Astrocyte of the spinal cord (primary cell): ENCODE results near the gene RIOK3.

Source experiments
- DNase-seq: peaks from one replicate; pipeline ENCODE4 v3.0.0; 2011; ENCODE audit warnings: low read depth, low spot score
- H3K4me3 ChIP-seq: 2 replicates; pipeline ENCODE4 v1.5.1; 2011; ENCODE audit warnings: low read depth, mild to moderate bottlenecking, low read length, moderate library complexity
- in situ Hi-C: cut with HindIII; loops from 2 replicates; pipeline ENCODE4 v1.10.0; 2017; ENCODE audit warnings: low sequenced_read_pairs
- TF ChIP-seq, protein P1 (sequence below): IDR thresholded peaks from 2 replicates; pipeline ENCODE4 v1.5.1; 2012; ENCODE audit warnings: low read depth, mild to moderate bottlenecking, low read length, inconsistent platforms

RIOK3 gene, protein sequence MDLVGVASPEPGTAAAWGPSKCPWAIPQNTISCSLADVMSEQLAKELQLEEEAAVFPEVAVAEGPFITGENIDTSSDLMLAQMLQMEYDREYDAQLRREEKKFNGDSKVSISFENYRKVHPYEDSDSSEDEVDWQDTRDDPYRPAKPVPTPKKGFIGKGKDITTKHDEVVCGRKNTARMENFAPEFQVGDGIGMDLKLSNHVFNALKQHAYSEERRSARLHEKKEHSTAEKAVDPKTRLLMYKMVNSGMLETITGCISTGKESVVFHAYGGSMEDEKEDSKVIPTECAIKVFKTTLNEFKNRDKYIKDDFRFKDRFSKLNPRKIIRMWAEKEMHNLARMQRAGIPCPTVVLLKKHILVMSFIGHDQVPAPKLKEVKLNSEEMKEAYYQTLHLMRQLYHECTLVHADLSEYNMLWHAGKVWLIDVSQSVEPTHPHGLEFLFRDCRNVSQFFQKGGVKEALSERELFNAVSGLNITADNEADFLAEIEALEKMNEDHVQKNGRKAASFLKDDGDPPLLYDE

GRCh38 chr18:23452728-23453679 lies at the start of gene RIOK3:
RIOK3 (plus strand) TSS chr18:23453287; CDS start chr18:23453440, 153 bp downstream.
- TF ChIP-seq, protein P1, sequence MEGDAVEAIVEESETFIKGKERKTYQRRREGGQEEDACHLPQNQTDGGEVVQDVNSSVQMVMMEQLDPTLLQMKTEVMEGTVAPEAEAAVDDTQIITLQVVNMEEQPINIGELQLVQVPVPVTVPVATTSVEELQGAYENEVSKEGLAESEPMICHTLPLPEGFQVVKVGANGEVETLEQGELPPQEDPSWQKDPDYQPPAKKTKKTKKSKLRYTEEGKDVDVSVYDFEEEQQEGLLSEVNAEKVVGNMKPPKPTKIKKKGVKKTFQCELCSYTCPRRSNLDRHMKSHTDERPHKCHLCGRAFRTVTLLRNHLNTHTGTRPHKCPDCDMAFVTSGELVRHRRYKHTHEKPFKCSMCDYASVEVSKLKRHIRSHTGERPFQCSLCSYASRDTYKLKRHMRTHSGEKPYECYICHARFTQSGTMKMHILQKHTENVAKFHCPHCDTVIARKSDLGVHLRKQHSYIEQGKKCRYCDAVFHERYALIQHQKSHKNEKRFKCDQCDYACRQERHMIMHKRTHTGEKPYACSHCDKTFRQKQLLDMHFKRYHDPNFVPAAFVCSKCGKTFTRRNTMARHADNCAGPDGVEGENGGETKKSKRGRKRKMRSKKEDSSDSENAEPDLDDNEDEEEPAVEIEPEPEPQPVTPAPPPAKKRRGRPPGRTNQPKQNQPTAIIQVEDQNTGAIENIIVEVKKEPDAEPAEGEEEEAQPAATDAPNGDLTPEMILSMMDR = no peak
- in situ Hi-C loops = no loop called here
- peak within 1 kb of the TSS; percentile 83 for H3K4me3 ChIP-seq
- peak; percentile 96 for DNase-seq

GRCh38 chr18:23403310-23403709 lies 49.8 kb upstream of the RIOK3 start:
- in situ Hi-C loops = no loop called here
- H3K4me3 ChIP-seq = no peak overlapping the region
- no peak for DNase-seq
- TF ChIP-seq, protein P1 = no peak

DNA sequence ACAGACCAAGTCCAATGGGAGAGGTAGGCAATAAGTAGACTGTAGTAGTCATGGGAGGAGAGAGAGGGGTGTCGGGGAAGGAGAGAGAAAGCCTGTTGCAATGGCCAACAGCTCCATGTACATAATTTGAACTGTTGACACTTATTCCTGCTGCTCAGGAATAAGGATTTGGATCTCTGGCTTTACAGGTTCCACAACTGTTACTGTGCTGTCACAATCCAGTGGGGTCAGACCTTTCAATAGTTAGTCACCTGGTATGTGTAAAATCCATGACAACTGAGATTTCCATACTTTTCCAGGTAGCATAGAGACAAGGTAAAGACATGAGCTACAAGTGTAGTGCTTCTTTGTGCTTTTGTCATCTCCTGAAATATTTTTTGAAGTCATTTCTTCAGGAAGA lies 47.5 kb upstream of the RIOK3 start:
- in situ Hi-C loops = no loop called here
- TF ChIP-seq, protein P1 = no peak
- no peak for DNase-seq
- H3K4me3 ChIP-seq = no peak overlapping the region

DNA sequence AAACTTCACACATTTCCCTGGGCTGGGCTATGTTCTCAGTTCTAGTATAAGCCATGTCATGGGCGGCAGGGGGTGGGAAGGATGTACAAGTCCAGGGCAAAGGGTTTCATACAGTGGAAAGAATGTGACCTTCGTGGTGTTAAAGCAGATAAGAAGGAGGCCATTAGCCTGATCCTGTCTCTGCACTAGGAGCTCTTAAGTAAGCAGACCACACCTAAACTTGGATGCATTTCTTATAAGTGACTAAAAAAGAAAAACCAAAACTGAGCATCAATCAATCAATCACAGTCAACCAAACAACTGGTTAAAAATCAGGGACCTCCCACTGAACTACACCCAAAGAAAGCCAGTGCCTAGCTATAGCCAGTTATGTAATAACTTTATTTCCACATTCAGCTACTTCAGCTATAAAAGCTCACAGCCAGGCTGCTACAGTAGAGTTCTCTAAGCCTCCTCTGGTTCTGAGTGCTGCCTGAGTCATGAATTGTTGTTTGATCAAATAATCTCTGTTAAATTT lies 46.8 kb upstream of the RIOK3 start:
- TF ChIP-seq, protein P1 = no peak
- DNase-seq = peak; percentile 44
- in situ Hi-C loops = no loop called here
- H3K4me3 ChIP-seq = no peak overlapping the region

GRCh38 chr18:23412351-23412964 lies 40.6 kb upstream of the RIOK3 start:
- TF ChIP-seq, protein P1 = no peak
- no peak overlapping the region for H3K4me3 ChIP-seq
- no peak for DNase-seq
- in situ Hi-C loops = no loop called here

- no peak overlapping the region for H3K4me3 ChIP-seq
- TF ChIP-seq, protein P1 = no peak
- in situ Hi-C loops = no loop called here
- DNase-seq = no peak
Measured at GRCh38 chr18:23415515-23415914, 37.6 kb upstream of the RIOK3 start.
